ENCODE data around the gene PARP3.
"Not testable (repeated sequence)": the region's sequence is repeated elsewhere in the genome, so short reads cannot be mapped to it uniquely, and the experiment has no call there.

Gene PARP3

GRCh38 chr3:51941798-51942602 is at the start of gene PARP3, which contains the start of gene RRP9:
Gene PARP3, plus strand, starts transcription at chr3:51942363. Its CDS starts 993 bp downstream, at chr3:51943356.
Gene RRP9, minus strand, starts transcription at chr3:51941904. Its CDS starts 37 bp downstream, at chr3:51941867.
- DNase-seq (ENCODE audit: low read depth) = peak; percentile 99
- H3K4me3 ChIP-seq (ENCODE audit: low read depth, low read length) = peak within 1 kb of the TSS; percentile 73
- in situ Hi-C loops (cut with HindIII; ENCODE audit: low sequenced_read_pairs) = no loop called here
- TF ChIP-seq CTCF (IDR thresholded peaks at IDR 0.05; ENCODE audit: low read depth, low read length, missing control alignments) = peak; percentile 99

- no peak overlapping the region for H3K4me3 ChIP-seq (ENCODE audit: low read depth, low read length)
- no peak for DNase-seq (ENCODE audit: low read depth)
- in situ Hi-C loops (cut with HindIII; ENCODE audit: low sequenced_read_pairs) = loop anchor here (5.0 kb wide), 1 partner anchor 57 kb away; no protein-coding TSS in a partner anchor
- no peak for TF ChIP-seq CTCF (IDR thresholded peaks at IDR 0.05; ENCODE audit: low read depth, low read length, missing control alignments)
Observed at GRCh38 chr3:51894391-51894790, 47.8 kb upstream of the PARP3 start.

GRCh38 chr3:51894939-51895338 is 47.2 kb upstream of the PARP3 start:
- DNase-seq (ENCODE audit: low read depth) = no peak
- in situ Hi-C loops (cut with HindIII; ENCODE audit: low sequenced_read_pairs) = loop anchor here (5.0 kb wide), 1 partner anchor 58 kb away; no protein-coding TSS in a partner anchor
- H3K4me3 ChIP-seq (ENCODE audit: low read depth, low read length) = no peak overlapping the region
- no peak for TF ChIP-seq CTCF (IDR thresholded peaks at IDR 0.05; ENCODE audit: low read depth, low read length, missing control alignments)

GRCh38 chr3:51896607-51897305 is 45.4 kb upstream of the PARP3 start:
- in situ Hi-C loops (cut with HindIII; ENCODE audit: low sequenced_read_pairs) = no loop called here
- H3K4me3 ChIP-seq (ENCODE audit: low read depth, low read length) = no peak overlapping the region
- no peak for TF ChIP-seq CTCF (IDR thresholded peaks at IDR 0.05; ENCODE audit: low read depth, low read length, missing control alignments)
- DNase-seq (ENCODE audit: low read depth) = no peak

- no peak overlapping the region for H3K4me3 ChIP-seq (ENCODE audit: low read depth, low read length)
- no peak for DNase-seq (ENCODE audit: low read depth)
- in situ Hi-C loops (cut with HindIII; ENCODE audit: low sequenced_read_pairs) = no loop called here
- TF ChIP-seq CTCF (IDR thresholded peaks at IDR 0.05; ENCODE audit: low read depth, low read length, missing control alignments) = no peak
Observed at GRCh38 chr3:51897391-51897790, 44.8 kb upstream of the PARP3 start.

- H3K4me3 ChIP-seq (ENCODE audit: low read depth, low read length); DNase-seq (ENCODE audit: low read depth); in situ Hi-C loops (cut with HindIII; ENCODE audit: low sequenced_read_pairs): not testable (repeated sequence)
Observed at GRCh38 chr3:51900043-51900442, 42.1 kb upstream of the PARP3 start.

- DNase-seq (ENCODE audit: low read depth); in situ Hi-C loops (cut with HindIII; ENCODE audit: low sequenced_read_pairs); H3K4me3 ChIP-seq (ENCODE audit: low read depth, low read length): not testable (repeated sequence)
Observed at GRCh38 chr3:51902361-51902760, 39.8 kb upstream of the PARP3 start.

Data from astrocyte of the cerebellum (primary cell).